ENCODE data around the gene RDH5. TPM values are rescaled to one million over a fixed set of nuclear protein-coding genes. Genes with fewer than 3 reads are reported as not detected.

The RDH5 gene
- total and polyA plus RNA-seq, 2 of the 13 experiments (the other 11 are each of a cell fraction or from before 2014, with no cell fraction given) = 2.6 to 5.7 TPM

DNA sequence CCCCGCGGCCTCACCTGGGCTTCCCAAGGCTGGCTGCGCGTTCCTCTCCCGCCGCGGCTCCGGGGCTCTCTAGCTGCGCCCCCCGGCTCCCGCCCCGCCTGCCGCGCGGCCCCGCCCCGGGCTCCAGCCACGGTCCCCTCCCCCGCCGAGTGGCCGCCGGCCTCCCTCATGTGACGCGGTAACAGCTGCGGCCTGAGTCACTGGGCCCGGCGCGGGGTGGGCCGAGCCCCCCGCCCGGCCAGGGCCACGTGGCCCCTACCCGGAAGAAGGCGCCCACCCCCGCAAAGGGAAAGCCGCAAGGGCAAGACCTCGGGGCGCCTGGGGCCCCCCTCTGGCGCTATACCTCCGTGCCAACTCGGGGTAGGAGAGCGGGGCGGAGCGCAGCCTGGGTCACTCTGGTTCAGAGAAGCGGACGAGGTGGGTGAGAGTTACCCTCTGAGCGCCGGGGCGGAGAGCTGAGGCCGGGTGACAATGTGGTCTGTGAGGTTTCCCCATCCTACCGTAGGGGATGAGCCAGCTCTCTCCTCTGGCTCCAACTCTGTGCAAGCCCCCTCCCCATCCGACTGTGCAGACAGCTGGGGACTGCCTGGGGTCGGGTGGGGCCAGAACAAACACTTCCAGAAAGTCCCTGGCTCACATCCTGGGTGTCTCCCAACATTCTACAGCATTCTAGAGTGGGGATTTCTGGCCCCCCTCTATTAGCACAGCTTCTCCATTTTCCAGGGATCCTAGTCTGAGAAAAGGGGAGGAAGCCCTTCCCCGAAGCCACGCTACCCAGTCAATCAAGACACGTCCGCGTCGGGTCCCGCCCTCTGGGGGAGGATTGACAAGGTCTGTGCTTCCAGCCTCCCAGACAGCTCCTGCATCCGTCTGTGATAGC is 9.0 kb downstream of the RDH5 start, which contains the start of gene CD63:
TSS of gene CD63 (minus strand) at position 71 of the 880 bp plus-strand sequence. CDS start 668 bp downstream, outside the sequence.
- TSS peak; percentile 82 for BruUV-seq (replicated peaks)
- peak within 1 kb of the TSS; percentile 84 to 89 (median 84) for H3K4me3 ChIP-seq (replicated peaks in 1 of 3; ENCODE audit: insufficient read depth in 1 of 3, low read depth in 2 of 3, low read length in 3 of 3)
- ATAC-seq = peak; percentile 81
- intact Hi-C loops (cut with micrococcal nuclease; ENCODE audit: unreplicated experiment) (loop anchor here (2.0 kb wide), 1 partner anchor 48 kb away; a partner anchor contains a TSS), in situ Hi-C loops (cut with HindIII; ENCODE audit: extremely low pct_ligation_motif_present, low pct_unique_long_range_greater_than_20kb) (no loop called here)
- H3K27me3 ChIP-seq (ENCODE audit: control insufficient read depth in 1 of 2, insufficient read depth in 2 of 2, low read length in 2 of 2) = no peaks in the 10 kb centered on the region; a peak in 1 of 5 replicates
- peak within 1 kb of the TSS; percentile 79 for H3K27ac ChIP-seq (ENCODE audit: extremely low read length, insufficient read depth, low read length)
- H3K9ac ChIP-seq (ENCODE audit: insufficient read depth, low read depth, low read length) = peak within 1 kb of the TSS; percentile 85
- ChIA-PET CTCF (ENCODE audit: low intra/inter-chr PET ratio, low total read pairs) (no interaction called here), POLR2A (interaction anchor here (0.9 to 2.7 kb wide), 12 partner anchors 9 to 375 kb away, joined by 3 to 38 read pairs (median 11); partner anchors contain the start of genes BLOC1S1, DNAJC14, ORMDL2 and PA2G4)
- peak; percentile 73 for DNase-seq (ENCODE audit: low spot score)
- H3K4me2 ChIP-seq (ENCODE audit: low read depth, low read length) = peak within 1 kb of the TSS; percentile 98
- H4K20me1 ChIP-seq (ENCODE audit: insufficient read depth, low read length) = 0 out of 2 replicates have a peak, but pooled peaks cover 8% of the 10 kb centered on the region
- H3K36me3 ChIP-seq (replicated peaks in 1 of 2; ENCODE audit: control insufficient read depth in 1 of 2, insufficient read depth in 2 of 2, low read length in 2 of 2) = peaks cover 10 to 22% of the 10 kb centered on the region in 2 experiments; a peak in 4 of 5 replicates
- FAIRE-seq = peak; percentile 76
- H3K9me3 ChIP-seq (ENCODE audit: low read length) = no peaks in the 10 kb centered on the region
- WGBS (ENCODE audit: low lambda C conversion rate) = 3% methylated on average over 13 of the region's 61 CpGs
- H3K4me1 ChIP-seq (ENCODE audit: insufficient read depth, low read length) = peaks cover 38% of the 10 kb centered on the region
- H2AFZ ChIP-seq (ENCODE audit: low read length) = no peak within 1 kb of the TSS
- peaks cover 12% of the 10 kb centered on the region for H3K79me2 ChIP-seq (ENCODE audit: insufficient read depth, low read length)
- TF ChIP-seq, protein P1, sequence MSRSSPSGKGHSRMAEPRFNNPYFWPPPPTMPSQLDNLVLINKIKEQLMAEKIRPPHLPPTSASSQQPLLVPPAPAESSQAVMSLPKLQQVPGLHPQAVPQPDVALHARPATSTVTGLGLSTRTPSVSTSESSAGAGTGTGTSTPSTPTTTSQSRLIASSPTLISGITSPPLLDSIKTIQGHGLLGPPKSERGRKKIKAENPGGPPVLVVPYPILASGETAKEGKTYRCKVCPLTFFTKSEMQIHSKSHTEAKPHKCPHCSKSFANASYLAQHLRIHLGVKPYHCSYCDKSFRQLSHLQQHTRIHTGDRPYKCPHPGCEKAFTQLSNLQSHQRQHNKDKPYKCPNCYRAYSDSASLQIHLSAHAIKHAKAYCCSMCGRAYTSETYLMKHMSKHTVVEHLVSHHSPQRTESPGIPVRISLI (CRISPR knock-in tag; IDR thresholded peaks at IDR 0.05; ENCODE audit: borderline replicate concordance) = no peak
- peak; percentile 27 to 47; a peak in 2 of 4 replicates for TF ChIP-seq NR2F1 (CRISPR knock-in tag; IDR thresholded peaks at IDR 0.05)
- TF ChIP-seq, protein P2, sequence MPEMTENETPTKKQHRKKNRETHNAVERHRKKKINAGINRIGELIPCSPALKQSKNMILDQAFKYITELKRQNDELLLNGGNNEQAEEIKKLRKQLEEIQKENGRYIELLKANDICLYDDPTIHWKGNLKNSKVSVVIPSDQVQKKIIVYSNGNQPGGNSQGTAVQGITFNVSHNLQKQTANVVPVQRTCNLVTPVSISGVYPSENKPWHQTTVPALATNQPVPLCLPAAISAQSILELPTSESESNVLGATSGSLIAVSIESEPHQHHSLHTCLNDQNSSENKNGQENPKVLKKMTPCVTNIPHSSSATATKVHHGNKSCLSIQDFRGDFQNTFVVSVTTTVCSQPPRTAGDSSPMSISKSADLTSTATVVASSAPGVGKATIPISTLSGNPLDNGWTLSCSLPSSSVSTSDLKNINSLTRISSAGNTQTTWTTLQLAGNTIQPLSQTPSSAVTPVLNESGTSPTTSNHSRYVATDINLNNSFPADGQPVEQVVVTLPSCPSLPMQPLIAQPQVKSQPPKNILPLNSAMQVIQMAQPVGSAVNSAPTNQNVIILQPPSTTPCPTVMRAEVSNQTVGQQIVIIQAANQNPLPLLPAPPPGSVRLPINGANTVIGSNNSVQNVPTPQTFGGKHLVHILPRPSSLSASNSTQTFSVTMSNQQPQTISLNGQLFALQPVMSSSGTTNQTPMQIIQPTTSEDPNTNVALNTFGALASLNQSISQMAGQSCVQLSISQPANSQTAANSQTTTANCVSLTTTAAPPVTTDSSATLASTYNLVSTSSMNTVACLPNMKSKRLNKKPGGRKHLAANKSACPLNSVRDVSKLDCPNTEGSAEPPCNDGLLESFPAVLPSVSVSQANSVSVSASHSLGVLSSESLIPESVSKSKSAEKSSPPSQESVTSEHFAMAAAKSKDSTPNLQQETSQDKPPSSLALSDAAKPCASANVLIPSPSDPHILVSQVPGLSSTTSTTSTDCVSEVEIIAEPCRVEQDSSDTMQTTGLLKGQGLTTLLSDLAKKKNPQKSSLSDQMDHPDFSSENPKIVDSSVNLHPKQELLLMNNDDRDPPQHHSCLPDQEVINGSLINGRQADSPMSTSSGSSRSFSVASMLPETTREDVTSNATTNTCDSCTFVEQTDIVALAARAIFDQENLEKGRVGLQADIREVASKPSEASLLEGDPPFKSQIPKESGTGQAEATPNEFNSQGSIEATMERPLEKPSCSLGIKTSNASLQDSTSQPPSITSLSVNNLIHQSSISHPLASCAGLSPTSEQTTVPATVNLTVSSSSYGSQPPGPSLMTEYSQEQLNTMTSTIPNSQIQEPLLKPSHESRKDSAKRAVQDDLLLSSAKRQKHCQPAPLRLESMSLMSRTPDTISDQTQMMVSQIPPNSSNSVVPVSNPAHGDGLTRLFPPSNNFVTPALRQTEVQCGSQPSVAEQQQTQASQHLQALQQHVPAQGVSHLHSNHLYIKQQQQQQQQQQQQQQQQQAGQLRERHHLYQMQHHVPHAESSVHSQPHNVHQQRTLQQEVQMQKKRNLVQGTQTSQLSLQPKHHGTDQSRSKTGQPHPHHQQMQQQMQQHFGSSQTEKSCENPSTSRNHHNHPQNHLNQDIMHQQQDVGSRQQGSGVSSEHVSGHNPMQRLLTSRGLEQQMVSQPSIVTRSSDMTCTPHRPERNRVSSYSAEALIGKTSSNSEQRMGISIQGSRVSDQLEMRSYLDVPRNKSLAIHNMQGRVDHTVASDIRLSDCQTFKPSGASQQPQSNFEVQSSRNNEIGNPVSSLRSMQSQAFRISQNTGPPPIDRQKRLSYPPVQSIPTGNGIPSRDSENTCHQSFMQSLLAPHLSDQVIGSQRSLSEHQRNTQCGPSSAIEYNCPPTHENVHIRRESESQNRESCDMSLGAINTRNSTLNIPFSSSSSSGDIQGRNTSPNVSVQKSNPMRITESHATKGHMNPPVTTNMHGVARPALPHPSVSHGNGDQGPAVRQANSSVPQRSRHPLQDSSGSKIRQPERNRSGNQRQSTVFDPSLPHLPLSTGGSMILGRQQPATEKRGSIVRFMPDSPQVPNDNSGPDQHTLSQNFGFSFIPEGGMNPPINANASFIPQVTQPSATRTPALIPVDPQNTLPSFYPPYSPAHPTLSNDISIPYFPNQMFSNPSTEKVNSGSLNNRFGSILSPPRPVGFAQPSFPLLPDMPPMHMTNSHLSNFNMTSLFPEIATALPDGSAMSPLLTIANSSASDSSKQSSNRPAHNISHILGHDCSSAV (CRISPR knock-in tag; IDR thresholded peaks at IDR 0.05; ENCODE audit: borderline replicate concordance) = no peak
- TF ChIP-seq, protein P3, sequence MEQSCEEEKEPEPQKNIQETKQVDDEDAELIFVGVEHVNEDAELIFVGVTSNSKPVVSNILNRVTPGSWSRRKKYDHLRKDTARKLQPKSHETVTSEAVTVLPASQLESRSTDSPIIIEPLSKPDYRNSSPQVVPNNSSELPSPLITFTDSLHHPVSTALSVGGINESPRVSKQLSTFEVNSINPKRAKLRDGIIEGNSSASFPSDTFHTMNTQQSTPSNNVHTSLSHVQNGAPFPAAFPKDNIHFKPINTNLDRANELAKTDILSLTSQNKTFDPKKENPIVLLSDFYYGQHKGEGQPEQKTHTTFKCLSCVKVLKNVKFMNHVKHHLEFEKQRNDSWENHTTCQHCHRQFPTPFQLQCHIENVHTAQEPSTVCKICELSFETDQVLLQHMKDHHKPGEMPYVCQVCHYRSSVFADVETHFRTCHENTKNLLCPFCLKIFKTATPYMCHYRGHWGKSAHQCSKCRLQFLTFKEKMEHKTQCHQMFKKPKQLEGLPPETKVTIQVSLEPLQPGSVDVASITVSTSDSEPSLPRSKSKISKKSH (CRISPR knock-in tag; IDR thresholded peaks at IDR 0.05; ENCODE audit: borderline replicate concordance) = peak; percentile 46; the same call in 1 of the 2 replicates
- no peak for TF ChIP-seq ZNF530 (CRISPR knock-in tag; IDR thresholded peaks at IDR 0.05; ENCODE audit: low read depth)
- peak; percentile 38; the same call in 1 of the 2 replicates for TF ChIP-seq ATF7-NPFF (CRISPR knock-in tag; IDR thresholded peaks at IDR 0.05; ENCODE audit: low read depth)
- no peak for TF ChIP-seq ZNF234 (CRISPR knock-in tag; conservative IDR thresholded peaks at IDR 0.05)
- peak; percentile 21 for TF ChIP-seq SKI (IDR thresholded peaks at IDR 0.05; ENCODE audit: partially characterized antibody)
